H1 (cell line): ENCODE data around the gene PCYT2. TPM values are rescaled to one million over a fixed set of nuclear protein-coding genes. Genes with fewer than 3 reads are reported as not detected.

Experiments
- CTCF ChIA-PET: fragments of 300-600 bp; sonication (Branson Sonifier 250); formaldehyde crosslinking; loops from one replicate; lab custom pipeline; 2021; ENCODE audit not compliant: partially characterized antibody; lab: Charles Lee
- POLR2A ChIA-PET: fragments of 300-600 bp; sonication (Branson Sonifier 250); formaldehyde crosslinking; loops from one replicate; lab custom pipeline; 2021; ENCODE audit warnings: inconsistent platforms; ENCODE audit not compliant: partially characterized antibody; lab: Charles Lee
- DNase-seq, 2 experiments: peaks; one replicate each; pipeline versions ENCODE4 v3.0.0 to v3.0.0-alpha.2; 2010 to 2022; ENCODE audit warnings: low spot score in 2 of 2, low read depth in 1 of 2, mixed read lengths in 1 of 2
- FAIRE-seq: peaks from 2 replicates; lab custom pipeline; 2011; peaks lifted over from hg19 to GRCh38; lab: Jason Lieb, UNC
- H2AFZ ChIP-seq: 2 replicates; pipeline ENCODE4 v1.8.1; 2012; ENCODE audit warnings: low read length, inconsistent platforms
- H2AK5ac ChIP-seq: 2 replicates; pipeline ENCODE4 v1.6.1; 2013; ENCODE audit warnings: low read depth, low read length
- H2BK120ac ChIP-seq: replicated peaks from 2 replicates; pipeline ENCODE3; 2013; ENCODE audit warnings: low read depth, low read length, inconsistent platforms
- H2BK12ac ChIP-seq: 2 replicates; pipeline ENCODE4 v1.6.1; 2013; ENCODE audit warnings: low read depth, low read length
- H2BK15ac ChIP-seq: 2 replicates; pipeline ENCODE4 v1.6.1; 2013; ENCODE audit warnings: low read length
- H2BK20ac ChIP-seq: 2 replicates; pipeline ENCODE4 v1.6.1; 2013; ENCODE audit warnings: low read length
- H2BK5ac ChIP-seq: 2 replicates; pipeline ENCODE4 v1.6.1; 2013; ENCODE audit warnings: low read depth, low read length
- H3K14ac ChIP-seq: 2 replicates; pipeline ENCODE4 v1.6.1; 2013; ENCODE audit warnings: inconsistent platforms; ENCODE audit not compliant: insufficient read length
- H3K18ac ChIP-seq: 2 replicates; pipeline ENCODE4 v1.6.1; 2013; ENCODE audit warnings: low read length; ENCODE audit errors: extremely low read depth
- H3K23ac ChIP-seq: 2 replicates; pipeline ENCODE4 v1.6.1; 2013; ENCODE audit warnings: inconsistent platforms; ENCODE audit not compliant: insufficient read length
- H3K23me2 ChIP-seq: 2 replicates; pipeline ENCODE4 v1.6.1; 2013; ENCODE audit warnings: low read depth, low read length
- H3K27ac ChIP-seq: 2 replicates; pipeline ENCODE4 v1.6.1; 2011; ENCODE audit warnings: low read depth, low read length, inconsistent platforms
- H3K27me3 ChIP-seq, 4 experiments: replicated peaks in 1 of 4; 1 replicate in 1 of 4; 2 replicates in 3 of 4; pipeline versions ENCODE4 v1.6.1 to v1.8.1; 2011 to 2013; ENCODE audit warnings: low read length in 3 of 4, mild to moderate bottlenecking in 3 of 4, inconsistent platforms in 2 of 4, mixed read lengths in 2 of 4, moderate library complexity in 1 of 4; ENCODE audit not compliant: control insufficient read depth in 3 of 4, insufficient read depth in 3 of 4; ENCODE audit errors: extremely low read depth in 1 of 4
- H3K36me3 ChIP-seq, 4 experiments: 2 replicates each; pipeline versions ENCODE4 v1.6.1 to v1.8.1; 2011 to 2013; ENCODE audit warnings: mild to moderate bottlenecking in 4 of 4, low read length in 3 of 4, moderate library complexity in 2 of 4, control low read depth in 1 of 4, inconsistent platforms in 1 of 4; ENCODE audit not compliant: insufficient read depth in 4 of 4, control insufficient read depth in 2 of 4
- H3K4ac ChIP-seq: replicated peaks from 2 replicates; pipeline ENCODE3; 2013; ENCODE audit warnings: low read length, low read depth, mixed read lengths, inconsistent platforms; ENCODE audit not compliant: insufficient read length
- H3K4me1 ChIP-seq, 4 experiments: replicated peaks in 1 of 4; 1 replicate in 1 of 4; 2 replicates in 3 of 4; pipeline versions ENCODE4 v1.6.1 to v1.8.1; 2011 to 2013; ENCODE audit warnings: low read length in 3 of 4, inconsistent platforms in 2 of 4, mixed read lengths in 1 of 4; ENCODE audit not compliant: insufficient read depth in 4 of 4, control insufficient read depth in 3 of 4
- H3K4me2 ChIP-seq, 2 experiments: 2 replicates each; pipeline versions ENCODE4 v1.6.1 to v1.8.1; 2011 to 2013; ENCODE audit warnings: low read depth in 2 of 2, low read length in 2 of 2, control low read depth in 1 of 2, inconsistent platforms in 1 of 2, mild to moderate bottlenecking in 1 of 2; ENCODE audit not compliant: insufficient read depth in 1 of 2
- H3K4me3 ChIP-seq, 4 experiments: fragments of 200-600, 300-600 bp in 1 of 4; sonication (generic), shearing (Covaris generic), sonication (Bioruptor Twin) in 1 of 4; 2 replicates each; pipeline versions ENCODE4 v1.5.1 to v1.8.1; 2011 to 2016; ENCODE audit warnings: low read length in 4 of 4, low read depth in 3 of 4, control low read depth in 2 of 4, inconsistent platforms in 2 of 4, mild to moderate bottlenecking in 2 of 4, mixed read lengths in 1 of 4, moderate library complexity in 1 of 4; ENCODE audit not compliant: insufficient read depth in 2 of 4; ENCODE audit errors: extremely low read depth in 1 of 4
- H3K56ac ChIP-seq: replicated peaks from 2 replicates; pipeline ENCODE3; 2013; ENCODE audit warnings: low read depth, mild to moderate bottlenecking, mixed read lengths, low read length, inconsistent platforms; ENCODE audit not compliant: insufficient read length
- H3K79me1 ChIP-seq: 2 replicates; pipeline ENCODE4 v1.6.1; 2013; ENCODE audit warnings: low read depth, low read length, control low read depth
- H3K79me2 ChIP-seq, 2 experiments: 2 replicates each; pipeline versions ENCODE4 v1.6.1 to v1.8.1; 2012 to 2013; ENCODE audit warnings: low read length in 2 of 2, mild to moderate bottlenecking in 2 of 2, inconsistent platforms in 1 of 2; ENCODE audit not compliant: insufficient read depth in 2 of 2, control insufficient read depth in 1 of 2
- H3K9ac ChIP-seq, 4 experiments: replicated peaks in 1 of 4; 1 replicate in 1 of 4; 2 replicates in 3 of 4; pipeline versions ENCODE4 v1.6.1 to v1.8.1; 2011 to 2013; ENCODE audit warnings: low read depth in 3 of 4, low read length in 3 of 4, control low read depth in 2 of 4, mild to moderate bottlenecking in 2 of 4, moderate library complexity in 2 of 4, inconsistent platforms in 1 of 4; ENCODE audit errors: extremely low read depth in 1 of 4
- H3K9me3 ChIP-seq, 2 experiments: 2 replicates each; pipeline versions ENCODE4 v1.6.1 to v1.8.1; 2012 to 2013; ENCODE audit warnings: mild to moderate bottlenecking in 2 of 2, moderate library complexity in 2 of 2, control low read depth in 1 of 2, inconsistent platforms in 1 of 2, low read depth in 1 of 2, low read length in 1 of 2, mixed read lengths in 1 of 2; ENCODE audit not compliant: insufficient read depth in 2 of 2
- H4K20me1 ChIP-seq, 2 experiments: replicated peaks in 1 of 2; 2 replicates each; pipeline versions ENCODE3 to v1.8.1; 2011 to 2013; ENCODE audit warnings: inconsistent platforms in 2 of 2, low read length in 2 of 2, mild to moderate bottlenecking in 1 of 2; ENCODE audit not compliant: insufficient read depth in 2 of 2, control insufficient read depth in 1 of 2
- H4K5ac ChIP-seq: 2 replicates; pipeline ENCODE4 v1.6.1; 2013; ENCODE audit warnings: low read length, low read depth, mixed read lengths, inconsistent platforms; ENCODE audit not compliant: insufficient read length
- H4K8ac ChIP-seq: 2 replicates; pipeline ENCODE4 v1.8.0; 2013; ENCODE audit warnings: mild to moderate bottlenecking, moderate library complexity, low read length, inconsistent platforms; ENCODE audit not compliant: insufficient read depth; ENCODE audit errors: extremely low read depth
- H4K91ac ChIP-seq: replicated peaks from 2 replicates; pipeline ENCODE3; 2013; ENCODE audit warnings: low read length, mixed read lengths, inconsistent platforms; ENCODE audit not compliant: insufficient read length
- ATF2 ChIP-seq: IDR thresholded peaks from 2 replicates; pipeline ENCODE4 v1.6.1; 2012; ENCODE audit warnings: low read length, inconsistent platforms
- POLR2AphosphoS5 ChIP-seq: IDR thresholded peaks from 2 replicates; pipeline ENCODE4 v1.6.1; 2011; ENCODE audit warnings: low read depth, low read length
- WGBS, 2 experiments: shearing (Covaris generic) in 1 of 2; methylation state at CpG; one replicate each; pipeline versions ENCODE4 v1.1.6 to v1.1.7; 2013 to 2015; ENCODE audit warnings: low lambda C conversion rate in 2 of 2, mixed read lengths in 2 of 2, inconsistent platforms in 1 of 2, low coverage in 1 of 2, missing lambda C conversion rate in 1 of 2; ENCODE audit not compliant: insufficient replicate concordance in 2 of 2, insufficient coverage in 1 of 2, insufficient read length in 1 of 2; ENCODE audit errors: extremely low coverage in 1 of 2, missing lambda C conversion rate in 1 of 2; 5-methylcytosine and 5-hydroxymethylcytosine counted together
- polyA plus RNA-seq, 7 experiments: library from polyadenylated mRNA; depleted of rRNA in 3 of 7; stranded (reverse) in 5 of 7; unstranded in 2 of 7; fragments of >200 nt in 5 of 7; fragments of 200-250 nt in 2 of 7; gene quantifications; 1 replicate in 5 of 7; 2 replicates in 1 of 7; 4 replicates in 1 of 7; pipeline versions ENCODE4 v1.2.1 to v1.2.3, GENCODE V29; 2011 to 2013; ENCODE audit warnings: missing spikeins in 2 of 7, mixed read lengths in 2 of 7
- total RNA-seq: library from RNA; stranded (reverse); fragmentation: NEBNext Ultra II Directional; extraction: Animal tissue kit (Norgen Biotek cat#: 25700); gene quantifications from 2 replicates; pipeline ENCODE4 v1.2.1, GENCODE V29; 2021

PCYT2 gene
- total and polyA plus RNA-seq, 2 of the 8 experiments (the other 6 are each of a cell fraction or from before 2014, with no cell fraction given), result 29.9 to 31.3 TPM

- TF ChIP-seq POLR2AphosphoS5, result 0 out of 2 replicates have a peak, but pooled peaks have one; percentile 50
- no peak for TF ChIP-seq ATF2
- Histone ChIP-seq H4K8ac (no peak overlapping the region), H3K79me2 (peaks cover 0 to 20% of the 10 kb centered on the region in 2 experiments; a peak in 3 of 4 replicates), H2BK15ac (no peak overlapping the region), H3K9ac (no peak overlapping the region), H4K20me1 (peaks cover 19 to 23% of the 10 kb centered on the region in 2 experiments), H2BK5ac (no peak overlapping the region), H3K4me3 (no peak overlapping the region), H2AK5ac (no peak overlapping the region), H3K4ac (no peak overlapping the region), H2BK120ac (no peak overlapping the region), H4K91ac (no peak overlapping the region), H2BK12ac (no peak overlapping the region), H4K5ac (no peak overlapping the region), H3K14ac (no peak overlapping the region), H3K27me3 (no peaks in the 10 kb centered on the region), H3K4me1 (no peaks in the 10 kb centered on the region), H3K56ac (no peak overlapping the region), H3K23ac (no peak overlapping the region), H3K36me3 (peaks cover 31 to 60% (median 38%) of the 10 kb centered on the region in 4 experiments), H3K4me2 (no peak overlapping the region), H2AFZ (no peak overlapping the region), H2BK20ac (no peak overlapping the region), H3K18ac (no peak overlapping the region), H3K9me3 (no peaks in the 10 kb centered on the region), H3K23me2 (no peaks in the 10 kb centered on the region), H3K79me1 (peaks cover 13% of the 10 kb centered on the region), H3K27ac (no peak overlapping the region)
- no peak for DNase-seq
- WGBS, 2 experiments, result 92% methylated on average over 10 of the region's 11 CpGs; no CpG with 5 or more reads in 1 of the 2 experiments
- no peak for FAIRE-seq
- POLR2A ChIA-PET, result interaction anchor here (0.7 to 12.3 kb wide), 15 partner anchors 8 to 176 kb away, joined by 3 to 151 read pairs (median 4); partner anchors contain the start of genes ARHGDIA, CENPX, NPB and P4HB
- CTCF ChIA-PET, result interaction anchor here (0.8 to 3.9 kb wide), 2 partner anchors 15 to 62 kb away, joined by 3 to 24 read pairs; partner anchors contain the start of gene ARHGDIA
These were observed 26.7 kb downstream of the PCYT2 start for GRCh38 chr17:81884520-81884919.
